ENCODE results near the gene ABCA13.

- TF ChIP-seq ZNF335 (tag by site-specific recombination; conservative IDR thresholded peaks at IDR 0.05) (no peak), CTCF (tag by site-specific recombination; IDR thresholded peaks at IDR 0.05) (no peak), ZNF843 (tag by site-specific recombination; IDR thresholded peaks at IDR 0.05) (no peak), REST (tag by site-specific recombination; IDR thresholded peaks at IDR 0.05) (no peak), ZNF324 (tag by site-specific recombination; IDR thresholded peaks at IDR 0.05) (no peak), ZNF292 (tag by site-specific recombination; IDR thresholded peaks at IDR 0.05; ENCODE audit: borderline replicate concordance, low read depth) (no peak), SP3 (tag by site-specific recombination; IDR thresholded peaks at IDR 0.05) (no peak)
Observed at GRCh38 chr7:48388911-48389310, 217.7 kb downstream of the ABCA13 start.
